GM10248 (cell line): Measurements from ENCODE around the gene RIMBP2.

Experiments used
- CTCF ChIA-PET: fragments of 300-600 bp; sonication (Branson Sonifier 250); formaldehyde crosslinking; extraction: SDS; loops from one replicate; lab custom pipeline; 2021; ENCODE audit warnings: antibody characterized with exemption; lab: Yijun Ruan, JAX
- POLR2A ChIA-PET: fragments of 350-650 bp; sonication (Branson Sonifier 250); formaldehyde crosslinking; extraction: SDS; loops from one replicate; lab custom pipeline; 2020; ENCODE audit warnings: antibody characterized with exemption; lab: Yijun Ruan, JAX
- DNase-seq: peaks from one replicate; pipeline ENCODE4 v3.0.0; 2012; ENCODE audit errors: extremely low spot score
- CTCF ChIP-seq: IDR thresholded peaks from 2 replicates; pipeline ENCODE4 v1.5.1; 2012; ENCODE audit warnings: mild to moderate bottlenecking, low read depth; ENCODE audit errors: extremely low read depth, missing control alignments, control extremely low read depth

RIMBP2 gene

GRCh38 chr12:130661059-130661458 is 55.0 kb downstream of the RIMBP2 start:
- no peak for DNase-seq
- no peak for TF ChIP-seq CTCF
- ChIA-PET POLR2A (no interaction called here), CTCF (interaction anchor here (1.4 kb wide), 1 partner anchor 87 kb away, joined by 4 read pairs; no protein-coding TSS in a partner anchor)

GRCh38 chr12:130658145-130658911 is 57.8 kb downstream of the RIMBP2 start:
- CTCF ChIA-PET = no interaction called here
- DNase-seq = no peak
- TF ChIP-seq CTCF = no peak
- POLR2A ChIA-PET = no interaction called here

- DNase-seq = no peak
- ChIA-PET POLR2A (no interaction called here), CTCF (no interaction called here)
- TF ChIP-seq CTCF = no peak
These were observed 59.7 kb downstream of the RIMBP2 start for GRCh38 chr12:130656411-130656810.

- CTCF ChIA-PET = no interaction called here
These were observed 60.2 kb downstream of the RIMBP2 start for GRCh38 chr12:130655881-130656280.

GRCh38 chr12:130655010-130655409 is 61.1 kb downstream of the RIMBP2 start:
- CTCF ChIA-PET = no interaction called here
- POLR2A ChIA-PET = no interaction called here
- TF ChIP-seq CTCF = no peak
- no peak for DNase-seq

More at GRCh38 chr12:130655881-130656280, 60.2 kb downstream of the RIMBP2 start:
- POLR2A ChIA-PET = no interaction called here
- no peak for DNase-seq
- no peak for TF ChIP-seq CTCF

- no peak for DNase-seq
- ChIA-PET CTCF (no interaction called here), POLR2A (no interaction called here)
- no peak for TF ChIP-seq CTCF
These were observed 64.7 kb downstream of the RIMBP2 start for GRCh38 chr12:130651188-130651959.
